MM.1S (cell line): Measurements from ENCODE around the gene FSD1.

Source experiments
- CTCF ChIP-seq: fragments of 300-600 bp; sonication (generic); IDR thresholded peaks from 2 replicates; pipeline ENCODE4 v1.5.1; 2016; ENCODE audit warnings: antibody characterized with exemption, low read length, mixed read lengths
- EZH2 ChIP-seq: fragments of 300-600 bp; sonication (generic); optimal IDR thresholded peaks from 2 replicates; pipeline ENCODE3; 2017; ENCODE audit warnings: low read depth, mild to moderate bottlenecking, antibody characterized with exemption, low read length, mixed read lengths
- EZH2phosphoT487 ChIP-seq: fragments of 300-600 bp; sonication (generic); IDR thresholded peaks from 2 replicates; pipeline ENCODE4 v1.6.1; 2018; ENCODE audit warnings: antibody characterized with exemption, low read length

- no peak for TF ChIP-seq CTCF
- TF ChIP-seq EZH2 = no peak
- TF ChIP-seq EZH2phosphoT487 = no peak
Observed at GRCh38 chr19:4366666-4367335, 62.4 kb downstream of the FSD1 start.
